GM18909 (cell line): Measurements from ENCODE around the gene TMOD1.
"Not testable (repeated sequence)": the region's sequence is repeated elsewhere in the genome, so short reads cannot be mapped to it uniquely, and the experiment has no call there.

Source experiments
- ATAC-seq: cut with Tn5 transposase; IDR thresholded peaks from one replicate; pipeline ENCODE4 v1.9.1; 2021; ENCODE audit warnings: mild to moderate bottlenecking; ENCODE audit not compliant: unreplicated experiment, poor library complexity

Gene TMOD1

GRCh38 chr9:97562542-97562941, 61.1 kb downstream of the TMOD1 start:
- no peak for ATAC-seq

DNA sequence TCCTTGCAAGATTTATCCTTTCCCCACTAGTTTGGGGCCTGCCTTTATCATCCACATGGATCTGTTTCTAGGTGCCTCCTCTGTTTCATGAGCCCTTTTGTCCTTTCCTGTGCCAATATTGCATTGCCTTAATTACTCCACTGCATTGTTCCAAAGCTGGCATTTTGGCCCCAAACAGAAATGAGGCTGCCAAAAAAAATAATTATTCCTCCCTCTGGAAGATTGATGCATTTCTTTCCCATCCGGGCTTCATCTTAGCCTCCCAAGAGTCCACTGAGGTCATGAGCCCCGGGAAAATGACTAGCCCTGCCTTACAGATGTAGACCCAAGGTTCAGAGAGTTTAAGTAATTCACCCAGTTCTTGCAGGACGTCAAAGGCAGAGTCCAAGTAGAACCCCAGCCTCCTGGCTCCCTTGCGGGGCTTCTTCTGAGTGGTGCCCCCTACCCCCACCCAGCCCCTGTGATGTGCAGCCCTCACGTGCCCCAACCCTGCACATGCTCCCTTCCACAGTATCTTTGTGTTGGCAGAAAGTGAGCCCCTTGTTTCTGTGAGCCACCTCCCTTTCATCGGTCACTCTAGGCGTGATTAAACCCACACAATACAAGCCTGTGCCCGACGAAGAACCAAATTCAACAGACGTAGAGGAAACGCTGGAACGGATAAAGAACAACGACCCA, 62.1 kb downstream of the TMOD1 start:
- no peak for ATAC-seq

GRCh38 chr9:97564291-97565175, 63.1 kb downstream of the TMOD1 start:
- no peak for ATAC-seq

- ATAC-seq: no peak
Observed at GRCh38 chr9:97565262-97565661, 63.8 kb downstream of the TMOD1 start.

- no peak for ATAC-seq
Observed at GRCh38 chr9:97567182-97567893, 65.9 kb downstream of the TMOD1 start.

GRCh38 chr9:97567894-97568202, 66.4 kb downstream of the TMOD1 start:
- no peak for ATAC-seq

DNA sequence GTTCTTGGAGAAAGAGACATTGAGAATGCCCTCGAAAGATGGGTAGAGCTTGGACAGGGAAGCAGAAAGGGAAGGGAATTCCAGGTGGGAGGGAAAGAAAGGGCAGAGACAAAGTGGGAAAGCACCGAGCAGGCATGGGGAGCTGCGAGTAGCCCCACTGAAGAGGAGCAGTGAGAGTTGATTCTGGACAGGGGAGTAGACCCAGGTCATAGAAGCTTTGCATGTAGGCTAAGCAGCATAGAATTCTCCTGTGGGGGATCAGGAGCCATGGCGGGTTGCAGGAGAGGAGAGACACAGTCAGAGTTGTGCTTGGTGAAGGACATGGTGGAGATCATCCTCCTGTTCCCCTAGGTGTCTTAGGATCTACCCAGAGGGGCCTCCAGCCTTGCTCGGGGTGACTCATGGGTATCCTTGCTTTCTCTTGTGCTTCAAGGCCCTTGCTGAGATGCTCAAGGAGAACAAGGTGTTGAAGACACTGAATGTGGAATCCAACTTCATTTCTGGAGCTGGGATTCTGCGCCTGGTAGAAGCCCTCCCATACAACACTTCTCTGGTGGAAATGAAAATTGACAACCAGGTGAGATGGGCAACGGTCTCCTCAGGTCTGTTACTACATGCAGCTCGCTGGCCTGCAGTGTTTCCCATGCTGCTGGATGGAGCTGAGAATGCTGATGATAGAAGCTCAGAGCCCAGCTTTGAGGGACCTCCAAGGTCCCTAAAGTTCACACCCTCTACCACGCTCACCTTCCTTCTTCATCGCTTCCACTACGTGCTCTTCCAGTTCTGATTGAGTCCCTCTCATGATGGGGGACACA, 67.2 kb downstream of the TMOD1 start:
- no peak for ATAC-seq

GRCh38 chr9:97570899-97571298, 69.4 kb downstream of the TMOD1 start:
- no peak for ATAC-seq

GRCh38 chr9:97571664-97572063, 70.2 kb downstream of the TMOD1 start:
- no peak for ATAC-seq

DNA sequence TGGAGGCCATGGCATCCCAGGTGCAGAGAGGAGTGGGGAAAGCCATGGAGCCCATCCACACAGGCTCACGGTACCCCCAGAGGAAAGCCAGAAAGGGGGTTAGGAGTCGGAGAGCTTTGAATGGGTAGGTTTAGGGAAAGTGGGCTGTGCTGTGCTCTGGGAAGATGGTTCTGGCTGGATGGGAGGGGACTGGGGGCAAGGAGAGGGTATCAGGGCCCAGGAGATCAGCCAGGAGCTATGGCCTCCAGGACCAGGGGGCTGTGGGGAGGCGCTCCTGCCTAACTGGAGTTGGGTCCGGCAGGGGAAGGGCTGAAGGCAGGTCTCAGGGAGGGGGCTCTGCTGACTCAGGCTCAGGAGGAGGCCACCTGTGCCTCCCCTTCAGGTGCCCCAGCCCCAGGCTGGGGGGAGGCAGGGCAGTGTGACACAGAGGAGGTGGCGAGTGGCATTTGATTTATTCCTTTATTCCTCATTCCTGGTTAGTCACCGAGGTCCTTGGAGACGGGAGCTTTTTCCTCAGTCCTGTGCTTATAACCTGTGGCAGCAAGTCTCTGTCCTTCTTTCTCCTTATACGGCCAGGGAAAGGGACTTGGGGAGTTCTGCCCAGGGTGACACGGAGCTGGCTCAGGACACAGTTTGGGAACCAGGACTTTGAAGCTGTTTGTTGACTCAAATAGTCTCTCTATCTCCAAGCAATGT, 70.9 kb downstream of the TMOD1 start:
- no peak for ATAC-seq

GRCh38 chr9:97572892-97573365, 71.5 kb downstream of the TMOD1 start:
- no peak for ATAC-seq

DNA sequence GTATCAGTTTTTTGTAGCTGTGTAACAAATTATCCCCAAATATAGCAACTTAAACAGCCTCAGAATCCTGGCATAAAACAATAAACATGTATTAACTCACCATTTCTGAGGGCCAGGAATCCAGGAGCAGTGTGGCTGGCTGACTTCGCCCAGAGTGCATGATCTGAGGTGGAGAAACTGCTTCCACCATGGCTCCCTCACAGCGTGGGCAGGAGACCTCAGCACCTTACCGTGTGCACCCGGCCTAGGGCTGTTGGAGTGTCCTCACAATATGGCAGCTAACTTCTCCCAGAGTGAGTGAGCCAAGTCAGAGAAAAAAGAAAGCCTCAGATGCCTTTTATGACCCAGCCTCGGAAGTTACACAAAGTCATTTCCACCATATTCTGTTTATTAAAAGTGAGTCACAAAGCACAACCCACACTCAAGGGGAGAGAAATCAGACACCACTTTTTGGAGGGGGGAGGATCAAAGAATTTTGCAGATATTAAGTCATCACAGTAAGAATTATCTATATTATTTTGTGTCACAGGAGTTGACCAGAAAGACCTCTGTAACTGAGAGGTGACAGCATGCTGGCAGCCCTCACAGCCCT, 72.1 kb downstream of the TMOD1 start:
- no peak for ATAC-seq

DNA sequence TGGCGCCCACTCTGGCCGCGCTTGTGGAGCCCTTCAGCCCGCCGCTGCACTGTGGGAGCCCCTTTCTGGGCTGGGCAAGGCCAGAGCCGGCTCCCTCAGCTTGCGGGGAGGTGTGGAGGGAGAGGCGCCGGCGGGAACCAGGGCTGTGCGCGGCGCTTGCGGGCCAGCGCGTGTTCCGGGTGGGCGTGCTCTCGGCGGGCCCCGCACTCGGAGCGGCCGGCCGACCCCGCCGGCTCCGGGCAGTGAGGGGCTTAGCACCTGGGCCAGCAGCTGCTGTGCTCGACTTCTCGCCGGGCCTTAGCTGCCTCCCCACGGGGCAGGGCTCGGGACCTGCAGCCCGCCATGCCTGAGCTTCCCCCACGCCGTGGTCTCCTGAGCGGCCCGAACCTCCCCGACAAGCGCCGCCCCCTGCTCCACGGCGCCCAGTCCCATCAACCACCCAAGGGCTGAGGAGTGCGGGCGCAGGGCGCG, 72.7 kb downstream of the TMOD1 start:
- not testable (repeated sequence) for ATAC-seq

GRCh38 chr9:97574921-97575672, 73.6 kb downstream of the TMOD1 start:
- ATAC-seq: not testable (repeated sequence)

DNA sequence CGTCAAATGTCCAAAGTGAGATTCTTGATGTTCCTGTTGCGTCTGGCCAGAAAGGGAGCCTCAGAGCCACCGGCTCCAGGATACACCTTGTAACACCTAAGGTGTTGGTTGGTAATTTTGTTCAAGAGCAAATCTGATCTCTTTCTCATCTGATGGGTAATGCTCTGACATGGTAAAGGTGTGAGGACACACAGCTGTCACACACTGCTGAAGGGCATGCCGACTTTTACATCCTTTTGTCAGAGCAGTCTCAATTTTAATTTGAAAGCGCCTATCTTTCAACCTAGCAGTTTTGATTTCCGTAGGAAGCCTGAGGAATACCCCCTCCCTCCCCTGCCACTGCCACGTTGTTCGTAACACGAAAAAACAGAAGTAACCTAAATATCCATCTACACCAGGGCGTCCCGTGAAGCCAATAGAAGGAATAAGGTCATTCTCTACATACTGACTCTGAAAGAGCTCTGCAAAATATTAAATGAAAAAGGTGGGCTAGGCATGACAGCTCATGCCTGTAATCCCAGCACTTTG, 74.3 kb downstream of the TMOD1 start:
- no peak for ATAC-seq

DNA sequence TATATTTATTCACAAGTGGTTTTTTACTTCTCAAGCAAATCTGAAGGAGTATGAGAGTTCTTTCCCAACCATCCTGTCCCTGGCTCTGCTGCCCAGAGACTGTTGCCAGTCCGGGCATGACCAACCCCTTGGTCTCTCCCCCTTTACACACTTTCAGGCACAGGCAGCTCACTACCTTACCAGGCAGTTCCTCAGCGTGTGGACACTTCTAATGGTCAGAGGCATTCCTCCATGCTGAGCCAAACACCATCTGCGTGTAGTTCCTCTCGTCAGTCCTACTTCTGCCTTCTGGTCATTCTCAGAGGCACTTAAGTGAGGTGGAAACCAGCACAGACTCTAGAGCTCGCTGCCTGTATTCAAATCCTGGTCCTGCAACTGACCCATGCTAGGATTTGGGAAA, 75.6 kb downstream of the TMOD1 start:
- no peak for ATAC-seq

DNA sequence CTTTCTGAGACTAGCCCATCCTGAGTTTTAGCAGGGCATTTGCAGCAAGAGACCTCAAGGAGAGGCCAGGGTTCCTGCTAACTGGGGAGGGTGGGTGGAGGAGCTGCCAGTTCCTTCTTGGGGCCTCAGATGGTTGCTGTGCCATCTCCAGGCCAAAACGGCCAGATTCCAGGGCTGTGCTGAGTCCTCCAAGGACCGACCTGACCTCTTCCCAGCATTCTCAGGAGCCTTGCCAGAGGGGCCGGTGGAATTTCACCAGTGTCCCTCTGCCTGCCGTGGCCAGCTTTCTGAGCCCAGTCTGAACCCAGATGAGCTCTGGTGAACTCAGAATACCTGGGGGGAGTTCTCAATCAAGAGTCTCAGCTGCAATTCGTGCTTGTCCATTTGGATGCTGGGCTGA, 77.4 kb downstream of the TMOD1 start:
- no peak for ATAC-seq

DNA sequence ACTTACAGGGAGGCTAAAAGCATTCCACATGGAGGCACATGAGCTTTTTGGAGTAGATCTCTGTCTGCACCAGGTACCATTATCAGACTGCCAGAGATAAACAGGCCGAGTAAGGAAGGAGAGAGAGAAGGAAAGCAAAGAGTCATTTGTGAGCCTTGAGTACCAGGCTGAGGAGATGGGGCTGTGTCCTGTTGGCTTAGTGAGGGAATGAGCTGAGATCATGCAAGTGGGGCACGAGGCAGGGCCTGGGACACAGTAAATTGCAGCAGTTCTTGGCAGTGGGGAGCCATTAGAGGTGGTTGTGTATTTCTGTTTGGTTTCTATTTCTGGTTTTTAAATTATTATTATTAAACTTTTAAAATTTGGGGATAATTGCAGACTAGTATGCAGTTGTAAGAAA, 78.4 kb downstream of the TMOD1 start:
- no peak for ATAC-seq
